Measurements from ENCODE around the gene SMARCAD1.

DNA sequence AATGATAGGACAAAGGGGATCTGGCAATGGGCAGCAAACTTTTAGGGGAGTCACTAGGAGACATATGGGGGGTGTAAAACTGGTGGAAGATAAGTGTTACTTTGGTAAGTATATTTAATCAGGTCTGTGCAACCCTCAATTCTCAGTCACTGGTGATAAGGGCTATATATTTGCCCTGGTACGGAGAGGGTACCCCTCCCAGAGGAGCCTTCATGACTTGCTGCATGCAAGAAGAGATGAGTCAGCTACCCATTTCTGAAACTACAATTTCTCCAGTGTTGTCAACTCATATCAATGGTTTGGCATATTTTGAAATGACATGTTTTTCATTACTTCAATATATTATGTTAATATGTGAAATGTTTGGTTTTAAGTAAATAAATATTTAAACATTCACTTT is 14.3 kb downstream of the SMARCAD1 start:
- TF ChIP-seq TAF1 (IDR thresholded peaks at IDR 0.05; ENCODE audit: low read depth) (no peak), RAD21 (IDR thresholded peaks at IDR 0.05; ENCODE audit: low read depth) (no peak), CREB1 (IDR thresholded peaks at IDR 0.05; ENCODE audit: low read depth) (no peak), CEBPB (IDR thresholded peaks at IDR 0.05) (no peak)
